GM12878 (cell line): ENCODE results near the gene HSP90AB1. TPM values are rescaled to one million over a fixed set of nuclear protein-coding genes. Genes with fewer than 3 reads are reported as not detected.

Experiments
- ATAC-seq: fragments of 200-7000 bp; cut with Tn5 transposase; 3 replicates; pipeline ENCODE4 v1.9.1; 2020; ENCODE audit warnings: mild to moderate bottlenecking, moderate library complexity
- BruUV-seq: library from RNA; stranded (reverse); fragments of 400-500 nt; replicated peaks from 2 replicates; lab custom pipeline; 2021; lab: Mats Ljungman, UMichigan
- CTCF ChIA-PET: fragments of 300-600 bp; sonication (Branson Sonifier 250); formaldehyde crosslinking; extraction: SDS; loops from one replicate; lab custom pipeline; 2021; ENCODE audit warnings: inconsistent platforms; lab: Yijun Ruan, JAX
- POLR2A ChIA-PET: fragments of 350-600 bp; formaldehyde crosslinking; extraction: SDS; loops from one replicate; lab custom pipeline; 2021; ENCODE audit warnings: inconsistent platforms; lab: Charles Lee
- RAD21 ChIA-PET: fragments of 300-600 bp; sonication (Branson Sonifier 250); formaldehyde crosslinking; loops from one replicate; lab custom pipeline; 2023; ENCODE audit warnings: antibody characterized with exemption; ENCODE audit not compliant: unreplicated experiment; lab: Charles Lee
- SMC1A ChIA-PET: fragments of 300-600 bp; sonication (Branson Sonifier 250); formaldehyde crosslinking; loops from one replicate; lab custom pipeline; 2023; ENCODE audit not compliant: unreplicated experiment, uncharacterized antibody; lab: Charles Lee
- DNase-seq: peaks from one replicate; pipeline ENCODE4 v3.0.0-alpha.2; 2011; ENCODE audit warnings: low read depth, low spot score
- FAIRE-seq: peaks from 3 replicates; lab custom pipeline; 2011; peaks lifted over from hg19 to GRCh38; lab: Jason Lieb, UNC
- H2AFZ ChIP-seq: 2 replicates; pipeline ENCODE4 v1.6.0; 2011; ENCODE audit warnings: low read depth, low read length, control low read depth; ENCODE audit not compliant: control insufficient read depth
- H3K27ac ChIP-seq: 2 replicates; pipeline ENCODE4 v1.5.1; 2011; ENCODE audit warnings: control low read depth; ENCODE audit not compliant: control insufficient read depth, insufficient read depth
- H3K27me3 ChIP-seq, 2 experiments: replicated peaks in 1 of 2; 2 replicates each; pipeline versions ENCODE4 v1.6.0 to v1.6.1; 2011; ENCODE audit warnings: low read length in 1 of 2; ENCODE audit not compliant: control insufficient read depth in 2 of 2, insufficient read depth in 2 of 2
- H3K36me3 ChIP-seq, 2 experiments: 2 replicates each; pipeline ENCODE4 v1.5.1; 2011; ENCODE audit warnings: low read length in 1 of 2; ENCODE audit not compliant: control insufficient read depth in 2 of 2, insufficient read depth in 2 of 2
- H3K4me1 ChIP-seq: 2 replicates; pipeline ENCODE4 v1.6.1; 2011; ENCODE audit warnings: mild to moderate bottlenecking, low read length, moderate library complexity, mixed read lengths; ENCODE audit not compliant: control insufficient read depth, insufficient read depth
- H3K4me2 ChIP-seq: 2 replicates; pipeline ENCODE4 v1.6.0; 2011; ENCODE audit warnings: control low read depth; ENCODE audit not compliant: control insufficient read depth, insufficient read depth
- H3K4me3 ChIP-seq: fragments of 200-600 bp; sonication (generic); 2 replicates; pipeline ENCODE4 v1.5.1; 2016
- H3K79me2 ChIP-seq: 2 replicates; pipeline ENCODE4 v1.6.0; 2011; ENCODE audit warnings: low read length; ENCODE audit not compliant: control insufficient read depth, insufficient read depth
- H3K9ac ChIP-seq: 2 replicates; pipeline ENCODE4 v1.8.0; 2011; ENCODE audit warnings: low read length, control low read depth, mixed read lengths; ENCODE audit not compliant: control insufficient read depth, insufficient read depth
- H3K9me3 ChIP-seq: replicated peaks from 3 replicates; pipeline ENCODE4 v1.5.1; 2011; ENCODE audit warnings: mild to moderate bottlenecking, low read length; ENCODE audit not compliant: control insufficient read depth, insufficient read depth
- H4K20me1 ChIP-seq: 2 replicates; pipeline ENCODE4 v1.6.0; 2011; ENCODE audit not compliant: control insufficient read depth, insufficient read depth
- BHLHE40 ChIP-seq, 2 experiments: fragments of 450-650 bp in 1 of 2; IDR thresholded peaks; 2 replicates each; pipeline ENCODE4 v1.6.1; 2011 to 2017; ENCODE audit warnings: low read depth in 2 of 2, borderline replicate concordance in 1 of 2, improper control_type of control experiment in 1 of 2, low read length in 1 of 2, mild to moderate bottlenecking in 1 of 2
- BRCA1 ChIP-seq: IDR thresholded peaks from 2 replicates; pipeline ENCODE4 v1.6.1; 2011; ENCODE audit warnings: low read depth, low read length, improper control_type of control experiment
- EZH2 ChIP-seq: IDR thresholded peaks from 2 replicates; pipeline ENCODE4 v1.6.1; 2012; ENCODE audit warnings: low read depth, mild to moderate bottlenecking, control low read depth, inconsistent platforms, low read length, borderline replicate concordance; ENCODE audit not compliant: control insufficient read depth
- HDGF ChIP-seq: fragments of 450-650 bp; IDR thresholded peaks from 2 replicates; pipeline ENCODE4 v1.6.1; 2016; ENCODE audit warnings: antibody characterized with exemption
- JUNB ChIP-seq: IDR thresholded peaks from 2 replicates; pipeline ENCODE4 v1.6.1; 2016; ENCODE audit warnings: antibody characterized with exemption, mild to moderate bottlenecking
- LARP7 ChIP-seq: fragments of 450-650 bp; IDR thresholded peaks from 2 replicates; pipeline ENCODE4 v1.6.1; 2017; ENCODE audit warnings: mild to moderate bottlenecking
- MEF2A ChIP-seq: IDR thresholded peaks from 2 replicates; pipeline ENCODE4 v1.6.1; 2011; ENCODE audit warnings: low read depth, mild to moderate bottlenecking, low read length, moderate library complexity; ENCODE audit not compliant: insufficient read depth
- NR2F1 ChIP-seq: fragments of 450-650 bp; conservative IDR thresholded peaks from 2 replicates; pipeline ENCODE4 v1.6.1; 2017; ENCODE audit warnings: mild to moderate bottlenecking
- PAX5 ChIP-seq: IDR thresholded peaks from 2 replicates; pipeline ENCODE4 v1.6.1; 2011; ENCODE audit warnings: low read depth, low read length, borderline replicate concordance
- POLR2A ChIP-seq: IDR thresholded peaks from 2 replicates; pipeline ENCODE4 v1.6.1; 2011; ENCODE audit warnings: low read depth, mild to moderate bottlenecking, low read length
- POU2F2 ChIP-seq: IDR thresholded peaks from 3 replicates; pipeline ENCODE4 v1.6.1; 2011; ENCODE audit warnings: low read depth, mild to moderate bottlenecking, low read length, borderline replicate concordance
- RAD21 ChIP-seq: IDR thresholded peaks from 2 replicates; pipeline ENCODE4 v1.6.1; 2011; ENCODE audit warnings: mild to moderate bottlenecking, low read depth, low read length, moderate library complexity; ENCODE audit not compliant: insufficient read depth
- RUNX3 ChIP-seq: IDR thresholded peaks from 2 replicates; pipeline ENCODE4 v1.6.1; 2012; ENCODE audit warnings: low read length, inconsistent platforms
- SUPT20H ChIP-seq: IDR thresholded peaks from 2 replicates; pipeline ENCODE4 v1.6.1; 2011; ENCODE audit warnings: low read depth, mild to moderate bottlenecking, low read length, moderate library complexity, borderline replicate concordance; ENCODE audit not compliant: control insufficient read depth
- TBL1XR1 ChIP-seq: IDR thresholded peaks from 2 replicates; pipeline ENCODE4 v1.6.1; 2012; ENCODE audit warnings: low read depth, low read length, improper control_type of control experiment
- ZBED1 ChIP-seq: IDR thresholded peaks from 2 replicates; pipeline ENCODE4 v1.6.1; 2016; ENCODE audit warnings: borderline replicate concordance
- ZNF24 ChIP-seq: fragments of 450-650 bp; IDR thresholded peaks from 2 replicates; pipeline ENCODE4 v1.6.1; 2017; ENCODE audit warnings: antibody characterized with exemption, mild to moderate bottlenecking
- WGBS: methylation state at CpG from one replicate; pipeline ENCODE4 v1.1.6; 2016; ENCODE audit warnings: low lambda C conversion rate; ENCODE audit not compliant: insufficient replicate concordance, insufficient coverage; ENCODE audit errors: missing lambda C conversion rate; 5-methylcytosine and 5-hydroxymethylcytosine counted together
- in situ Hi-C: fragments of 300-500 bp; cut with MboI; formaldehyde crosslinking; loops from 9 replicates; pipeline ENCODE4 v1.14.3; 2018; ENCODE audit warnings: mixed read lengths
- intact Hi-C: fragments of 100-400 bp; cut with micrococcal nuclease; formaldehyde crosslinking; loops from one replicate; pipeline ENCODE4 v1.14.2; 2022; ENCODE audit not compliant: unreplicated experiment
- polyA plus RNA-seq, 11 experiments: library from polyadenylated mRNA; depleted of rRNA in 4 of 11; unstranded in 6 of 11; stranded (reverse) in 5 of 11; fragments of >200 nt; fragmentation: Nextera tagmentation in 4 of 11; fragmentation: Illumina TruSeq in 1 of 11; extraction: Ambion mirVana in 4 of 11; extraction: Trizol in 1 of 11; gene quantifications; 1 replicate in 1 of 11; 2 replicates in 10 of 11; pipeline versions ENCODE4 v1.2.1 to v1.2.3, GENCODE V29; 2011 to 2016; ENCODE audit warnings: inconsistent platforms in 2 of 11, missing spikeins in 2 of 11, low read depth in 1 of 11
- total RNA-seq, 4 experiments: library from RNA; depleted of rRNA in 3 of 4; stranded (reverse); fragments of >200 nt in 3 of 4; fragmentation: Illumina TruSeq in 1 of 4; extraction: Trizol in 1 of 4; gene quantifications; 2 replicates each; pipeline versions ENCODE4 v1.2.1 to v1.2.3, GENCODE V29; 2013 to 2021
- TF ChIP-seq, protein P1 (sequence below): fragments of 450-650 bp; IDR thresholded peaks from 2 replicates; pipeline ENCODE4 v1.6.1; 2017; ENCODE audit warnings: mild to moderate bottlenecking, low read depth, inconsistent platforms; ENCODE audit not compliant: poor library complexity, severe bottlenecking

The HSP90AB1 gene
- total and polyA plus RNA-seq, 10 of the 15 experiments (the other 5 are each of a cell fraction or from before 2014, with no cell fraction given): 988 to 1,682 (median 1,146) TPM

DNA sequence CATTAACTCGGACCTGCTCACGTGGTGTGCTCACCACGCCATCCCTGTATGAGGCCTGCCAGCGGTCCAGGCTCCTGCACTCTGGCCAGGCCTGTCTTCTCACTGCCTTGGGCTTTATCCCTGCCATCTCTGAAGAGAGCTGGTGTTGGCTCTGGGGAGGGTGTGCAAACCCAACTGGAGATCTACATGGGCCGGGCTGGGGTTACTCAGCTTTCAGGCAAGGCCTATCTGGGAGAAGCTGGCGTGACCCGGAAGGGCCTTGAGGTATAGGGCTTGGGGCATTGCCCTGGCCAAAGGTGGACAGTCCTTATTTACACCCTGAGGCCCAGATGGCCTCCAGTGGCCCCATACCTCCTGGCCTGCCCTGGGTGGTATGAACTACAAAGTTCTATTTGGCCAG is 18.5 kb upstream of the HSP90AB1 start:
- H2AFZ ChIP-seq: no peak overlapping the region
- ChIA-PET POLR2A (interaction anchor here (0.6 kb wide), 1 partner anchor 13 kb away, joined by 3 read pairs; no protein-coding TSS in a partner anchor), SMC1A (interaction anchor here (0.8 to 2.3 kb wide), 3 partner anchors 7 to 65 kb away, joined by 3 to 6 read pairs (median 4); no protein-coding TSS in a partner anchor), RAD21 (interaction anchor here (1.7 kb wide), 1 partner anchor 53 kb away, joined by 4 read pairs; no protein-coding TSS in a partner anchor), CTCF (interaction anchor here (0.8 to 2.0 kb wide), 3 partner anchors 9 to 33 kb away, joined by 3 to 9 read pairs (median 4); partner anchors contain the start of gene HSP90AB1)
- no peaks in the 10 kb centered on the region for H3K27me3 ChIP-seq
- no peaks in the 10 kb centered on the region for H3K9me3 ChIP-seq
- in situ Hi-C loops (no loop called here), intact Hi-C loops (no loop called here)
- no peak for DNase-seq
- H3K4me2 ChIP-seq: no peak overlapping the region
- ATAC-seq: no peak
- no peak for TF ChIP-seq MEF2A
- peaks cover 4 to 18% of the 10 kb centered on the region in 2 experiments; a peak in 3 of 4 replicates for H3K36me3 ChIP-seq
- no peak overlapping the region for H3K4me3 ChIP-seq
- H3K4me1 ChIP-seq: peaks cover 13% of the 10 kb centered on the region
- FAIRE-seq: no peak
- H3K27ac ChIP-seq: no peak overlapping the region
- H4K20me1 ChIP-seq: no peaks in the 10 kb centered on the region
- H3K79me2 ChIP-seq: peaks cover 31% of the 10 kb centered on the region
- BruUV-seq: no TSS peak
- H3K9ac ChIP-seq: no peak overlapping the region
- WGBS: 95% methylated on average over 7 of the region's 7 CpGs

DNA sequence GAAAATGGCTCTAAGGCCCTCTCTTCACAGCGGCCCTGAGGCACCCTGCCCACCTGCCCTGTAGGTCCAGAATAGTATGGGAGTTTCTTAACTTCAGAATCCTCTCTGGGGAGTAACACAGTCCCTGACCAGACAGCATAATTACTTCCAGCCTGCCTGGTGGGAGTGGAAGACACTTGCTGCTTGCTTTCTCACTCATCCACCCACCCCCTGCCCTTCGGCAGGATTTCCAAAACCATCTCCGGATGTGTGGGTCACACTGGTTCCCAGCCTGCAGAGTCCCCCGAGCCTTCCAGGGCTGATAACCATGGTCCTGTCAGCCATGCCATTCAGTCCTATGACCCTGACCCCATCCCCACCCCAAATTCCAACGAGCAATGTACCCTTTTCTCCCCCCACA is 18.1 kb upstream of the HSP90AB1 start:
- WGBS: 88% methylated on average over 5 of the region's 5 CpGs
- Histone ChIP-seq H3K4me1 (peaks cover 13% of the 10 kb centered on the region), H3K27ac (no peak overlapping the region), H2AFZ (no peak overlapping the region), H3K79me2 (peaks cover 27% of the 10 kb centered on the region), H3K4me3 (no peak overlapping the region), H4K20me1 (no peaks in the 10 kb centered on the region), H3K9ac (no peak overlapping the region), H3K9me3 (no peaks in the 10 kb centered on the region), H3K36me3 (peaks cover 4 to 20% of the 10 kb centered on the region in 2 experiments; a peak in 3 of 4 replicates), H3K27me3 (no peaks in the 10 kb centered on the region), H3K4me2 (no peak overlapping the region)
- no TSS peak for BruUV-seq
- ATAC-seq (no peak), FAIRE-seq (no peak), DNase-seq (no peak)
- POLR2A ChIA-PET: no interaction called here
- intact Hi-C loops: no loop called here
- in situ Hi-C loops: no loop called here
- RAD21 ChIA-PET: no interaction called here
- SMC1A ChIA-PET: no interaction called here
- CTCF ChIA-PET: interaction anchor here (1.4 to 2.0 kb wide), 2 partner anchors 8 to 33 kb away, joined by 4 to 9 read pairs; no protein-coding TSS in a partner anchor
- TF ChIP-seq BHLHE40 (IDR thresholded peaks at IDR 0.05; ENCODE audit: borderline replicate concordance in 1 of 2, low read depth in 2 of 2, low read length in 1 of 2) (no peak), POLR2A (no peak), LARP7 (no peak), RUNX3 (no peak), NR2F1 (no peak), TBL1XR1 (no peak), POU2F2 (no peak), BRCA1 (no peak), EZH2 (no peak), ZBED1 (no peak), PAX5 (no peak), ZNF24 (no peak), SUPT20H (no peak), JUNB (no peak), HDGF (no peak), RAD21 (no peak)
- TF ChIP-seq, protein P1, sequence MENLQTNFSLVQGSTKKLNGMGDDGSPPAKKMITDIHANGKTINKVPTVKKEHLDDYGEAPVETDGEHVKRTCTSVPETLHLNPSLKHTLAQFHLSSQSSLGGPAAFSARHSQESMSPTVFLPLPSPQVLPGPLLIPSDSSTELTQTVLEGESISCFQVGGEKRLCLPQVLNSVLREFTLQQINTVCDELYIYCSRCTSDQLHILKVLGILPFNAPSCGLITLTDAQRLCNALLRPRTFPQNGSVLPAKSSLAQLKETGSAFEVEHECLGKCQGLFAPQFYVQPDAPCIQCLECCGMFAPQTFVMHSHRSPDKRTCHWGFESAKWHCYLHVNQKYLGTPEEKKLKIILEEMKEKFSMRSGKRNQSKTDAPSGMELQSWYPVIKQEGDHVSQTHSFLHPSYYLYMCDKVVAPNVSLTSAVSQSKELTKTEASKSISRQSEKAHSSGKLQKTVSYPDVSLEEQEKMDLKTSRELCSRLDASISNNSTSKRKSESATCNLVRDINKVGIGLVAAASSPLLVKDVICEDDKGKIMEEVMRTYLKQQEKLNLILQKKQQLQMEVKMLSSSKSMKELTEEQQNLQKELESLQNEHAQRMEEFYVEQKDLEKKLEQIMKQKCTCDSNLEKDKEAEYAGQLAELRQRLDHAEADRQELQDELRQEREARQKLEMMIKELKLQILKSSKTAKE: no peak
